SH-SY5Y (cell line): ENCODE data around the gene MAGI2.

Experiments
- GATA2 ChIP-seq: IDR thresholded peaks from 2 replicates; pipeline ENCODE4 v1.6.1; 2011; ENCODE audit warnings: mild to moderate bottlenecking, low read depth, low read length
- GATA3 ChIP-seq: IDR thresholded peaks from 2 replicates; pipeline ENCODE4 v1.6.1; 2011; ENCODE audit warnings: low read depth, mild to moderate bottlenecking, low read length, moderate library complexity

MAGI2 gene

GRCh38 chr7:79376299-79377025 lies 77.0 kb downstream of the MAGI2 start:
- TF ChIP-seq GATA3 = no peak
- no peak for TF ChIP-seq GATA2

- no peak for TF ChIP-seq GATA3
- TF ChIP-seq GATA2 = no peak
Measured at GRCh38 chr7:79361214-79361613, 92.3 kb downstream of the MAGI2 start.

GRCh38 chr7:79359827-79360226 lies 93.6 kb downstream of the MAGI2 start:
- TF ChIP-seq GATA2 (no peak), GATA3 (no peak)

GRCh38 chr7:79357101-79357500 lies 96.4 kb downstream of the MAGI2 start:
- TF ChIP-seq GATA3 (no peak), GATA2 (no peak)

- TF ChIP-seq GATA2 (no peak), GATA3 (no peak)
Measured at GRCh38 chr7:79353720-79354468, 99.6 kb downstream of the MAGI2 start.

GRCh38 chr7:79352323-79352722 lies 101.1 kb downstream of the MAGI2 start:
- TF ChIP-seq GATA2 (no peak), GATA3 (no peak)

- TF ChIP-seq GATA3 = no peak
- no peak for TF ChIP-seq GATA2
Measured at GRCh38 chr7:79347351-79347750, 106.1 kb downstream of the MAGI2 start.

- TF ChIP-seq GATA2 (no peak), GATA3 (no peak)
Measured at GRCh38 chr7:79341902-79342301, 111.6 kb downstream of the MAGI2 start.

GRCh38 chr7:79340212-79340611 lies 113.3 kb downstream of the MAGI2 start:
- TF ChIP-seq GATA3 = no peak
- TF ChIP-seq GATA2 = no peak

GRCh38 chr7:79339208-79339925 lies 114.1 kb downstream of the MAGI2 start:
- TF ChIP-seq GATA3 (no peak), GATA2 (no peak)

GRCh38 chr7:79337717-79338116 lies 115.8 kb downstream of the MAGI2 start:
- TF ChIP-seq GATA2 = no peak
- TF ChIP-seq GATA3 = no peak

- TF ChIP-seq GATA3 (no peak), GATA2 (no peak)
Measured at GRCh38 chr7:79334841-79335240, 118.6 kb downstream of the MAGI2 start.

GRCh38 chr7:79334334-79334733 lies 119.1 kb downstream of the MAGI2 start:
- TF ChIP-seq GATA3 (no peak), GATA2 (no peak)

- TF ChIP-seq GATA3 = no peak
- TF ChIP-seq GATA2 = no peak
Measured at GRCh38 chr7:79332091-79332490, 121.4 kb downstream of the MAGI2 start.

GRCh38 chr7:79329464-79329863 lies 124.0 kb downstream of the MAGI2 start:
- TF ChIP-seq GATA2 = no peak
- no peak for TF ChIP-seq GATA3
